ENCODE measurements around the gene RASSF5. TPM values are rescaled to one million over a fixed set of nuclear protein-coding genes. Genes with fewer than 3 reads are reported as not detected.

Gene RASSF5
- total and polyA plus RNA-seq, 9 of the 15 experiments (the other 6 are each of a cell fraction or from before 2014, with no cell fraction given) = 6.1 to 41.0 (median 25.2) TPM

- peak; percentile 60; the same call in 1 of the 2 replicates for TF ChIP-seq HMGXB4 (CRISPR knock-in tag; IDR thresholded peaks at IDR 0.05)
- no peak for TF ChIP-seq SRSF3 (IDR thresholded peaks at IDR 0.05; ENCODE audit: insufficient read depth, low read length)
- TF ChIP-seq CREB3L1 (IDR thresholded peaks at IDR 0.05; ENCODE audit: borderline replicate concordance, low read depth) = peak; percentile 89; the same call in 1 of the 2 replicates
- TF ChIP-seq ZNF354B (CRISPR knock-in tag; IDR thresholded peaks at IDR 0.05) = no peak
- no peak for TF ChIP-seq SMC3 (conservative IDR thresholded peaks at IDR 0.05; ENCODE audit: insufficient read depth, low read depth, low read length)
- no peak for TF ChIP-seq PRPF4 (IDR thresholded peaks at IDR 0.05; ENCODE audit: insufficient read depth, low read depth, low read length, poor library complexity, severe bottlenecking)
- no peak for TF ChIP-seq ZNF197 (CRISPR knock-in tag; IDR thresholded peaks at IDR 0.05; ENCODE audit: low read depth)
- no peak for TF ChIP-seq MEIS2 (IDR thresholded peaks at IDR 0.05; ENCODE audit: partially characterized antibody)
- TF ChIP-seq ZBTB34 (CRISPR knock-in tag; IDR thresholded peaks at IDR 0.05) = no peak
- peak; percentile 73 for TF ChIP-seq CREB1 (IDR thresholded peaks at IDR 0.05)
- TF ChIP-seq CREB1 (CRISPR knock-in tag; IDR thresholded peaks at IDR 0.05) = peak; percentile 90
- 0 out of 2 replicates have a peak, but pooled peaks have one; percentile 13 for TF ChIP-seq GTF2E2 (tag; IDR thresholded peaks at IDR 0.05)
- no peak for TF ChIP-seq NFIX (CRISPR knock-in tag; IDR thresholded peaks at IDR 0.05; ENCODE audit: low read depth)
- TF ChIP-seq ETS2 (tag; IDR thresholded peaks at IDR 0.05; ENCODE audit: borderline replicate concordance, poor library complexity, severe bottlenecking) = no peak
- no peak for TF ChIP-seq HNRNPUL1 (IDR thresholded peaks at IDR 0.05; ENCODE audit: low read length)
- TF ChIP-seq ZNF644 (tag; IDR thresholded peaks at IDR 0.05; ENCODE audit: low read depth) = no peak
- no peak for TF ChIP-seq ELK1 (CRISPR knock-in tag; IDR thresholded peaks at IDR 0.05)
- no peak for TF ChIP-seq BCL6 (CRISPR knock-in tag; IDR thresholded peaks at IDR 0.05)
- no peak for TF ChIP-seq NCOA1 (IDR thresholded peaks at IDR 0.05; ENCODE audit: low read depth)
- TF ChIP-seq ERF (CRISPR knock-in tag; IDR thresholded peaks at IDR 0.05) = 0 out of 2 replicates have a peak, but pooled peaks have one; percentile 31
- TF ChIP-seq MIER1 (IDR thresholded peaks at IDR 0.05; ENCODE audit: low read depth) = no peak
Measured at GRCh38 chr1:206635080-206635977, 128.0 kb downstream of the RASSF5 start, which contains the start of gene DYRK3 (continued).

All from K562 (cell line).